Astrocyte of the hippocampus (primary cell): ENCODE measurements around the gene CDHR5.

Source experiments
- DNase-seq: peaks from one replicate; pipeline ENCODE4 v3.0.0; 2011; ENCODE audit warnings: low read depth, low spot score

The CDHR5 gene

DNA sequence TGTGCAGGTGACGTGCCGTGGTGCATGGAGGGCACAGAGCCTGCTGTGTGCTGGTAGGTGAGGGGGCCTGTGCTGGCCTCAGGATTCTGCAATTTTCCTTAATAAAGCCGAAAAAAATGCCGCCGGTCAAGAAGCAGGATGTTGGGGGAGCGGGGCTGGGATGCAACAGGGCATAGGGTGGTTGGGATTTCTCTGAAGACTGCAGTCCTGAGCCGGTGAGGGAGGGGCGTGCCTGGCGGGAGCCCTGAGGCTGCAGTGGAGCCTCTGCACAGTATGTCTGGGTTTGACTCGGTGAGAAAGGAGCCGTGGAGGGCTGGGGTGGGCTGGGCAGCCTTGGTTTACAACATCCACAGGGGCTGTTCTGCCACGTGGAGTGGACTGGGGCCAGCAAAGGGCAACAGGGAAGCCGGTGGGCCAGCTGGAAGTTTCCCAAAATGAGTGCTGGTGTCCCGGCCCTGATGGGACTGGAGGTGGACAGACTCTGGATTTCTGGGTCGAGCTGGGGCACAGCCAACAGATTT lies 1.3 kb downstream of the CDHR5 start:
- no peak for DNase-seq

DNA sequence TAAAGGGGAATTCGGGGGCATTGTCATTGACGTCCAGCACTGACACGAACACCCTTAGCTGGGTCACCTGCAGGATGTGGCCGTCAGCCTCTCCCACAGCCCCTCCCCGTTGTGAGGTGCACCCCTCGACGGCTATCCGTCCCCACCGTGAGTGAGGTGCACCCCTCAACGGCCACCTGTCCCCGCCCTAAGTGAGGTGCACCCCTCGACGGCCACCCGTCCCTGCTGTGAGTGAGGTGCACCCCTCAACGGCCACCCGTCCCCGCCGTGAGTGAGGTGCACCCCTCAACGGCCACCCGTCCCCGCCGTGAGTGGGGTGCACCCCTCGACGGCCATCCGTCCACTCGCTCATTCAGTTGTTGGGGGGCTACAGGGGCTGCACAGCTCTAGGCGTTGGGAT lies 2.9 kb downstream of the CDHR5 start:
- no peak for DNase-seq

DNA sequence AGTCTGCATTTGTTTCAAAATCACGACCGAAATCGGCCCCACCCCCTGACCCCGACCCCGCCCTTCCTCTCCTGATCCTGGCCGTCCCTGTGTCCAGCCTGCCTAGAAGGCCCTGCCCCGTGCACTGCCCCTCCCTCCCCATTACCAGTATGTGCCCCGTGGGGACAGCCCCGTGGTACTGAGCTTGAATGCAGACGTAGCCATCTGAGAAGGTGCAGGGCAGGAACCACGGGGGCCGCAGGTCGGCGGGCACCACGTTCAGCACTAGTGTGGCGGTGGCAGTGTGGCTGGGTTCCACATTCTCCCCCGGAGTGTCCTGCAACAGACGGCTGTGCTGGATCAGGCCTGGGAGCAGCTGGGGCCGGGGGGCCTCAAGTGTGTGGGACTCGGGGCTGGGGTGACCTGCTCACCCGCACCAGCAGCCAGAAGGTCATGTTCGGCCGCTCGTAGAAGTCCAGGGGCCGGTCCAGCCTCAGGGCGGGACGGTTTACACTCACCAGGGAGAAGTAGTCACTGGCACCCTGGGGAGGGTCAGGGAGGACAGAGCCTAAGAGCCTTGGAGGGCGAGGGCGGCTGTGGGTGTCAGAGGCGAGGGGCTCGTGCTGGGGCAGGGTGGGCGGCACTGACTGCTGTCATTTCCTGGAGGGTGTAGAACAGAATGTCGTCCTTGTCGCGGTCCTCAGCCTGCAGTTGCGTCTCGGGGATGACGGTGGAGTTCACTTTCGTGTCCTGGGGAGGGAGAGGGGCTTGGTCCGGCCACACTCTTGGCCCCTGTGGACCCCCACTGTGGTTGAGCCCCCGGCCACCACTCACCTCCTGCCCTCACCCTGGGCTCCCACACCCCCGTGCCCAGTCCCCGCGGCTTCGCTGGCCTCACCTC lies 3.6 kb downstream of the CDHR5 start:
- DNase-seq: no peak

DNA sequence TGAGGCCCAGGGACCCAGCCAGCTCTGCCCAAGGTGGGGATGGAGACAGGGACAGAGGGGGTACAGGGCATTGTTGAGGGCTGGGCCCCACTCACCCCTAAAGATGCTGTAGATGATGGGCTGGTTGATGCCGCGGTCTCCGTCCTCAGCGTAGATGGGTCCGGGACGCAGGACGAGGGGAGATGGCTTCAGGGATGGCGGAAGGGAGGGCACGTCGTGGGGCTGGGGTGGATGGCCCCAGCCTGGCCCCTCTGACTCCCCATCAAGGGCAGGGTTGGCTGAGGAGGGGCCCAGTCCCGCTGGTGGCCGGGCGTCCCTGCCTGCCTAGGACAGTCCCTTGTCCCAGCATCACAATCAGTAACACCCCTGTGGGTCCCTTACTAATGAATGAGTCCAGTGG lies 4.6 kb downstream of the CDHR5 start:
- no peak for DNase-seq

DNA sequence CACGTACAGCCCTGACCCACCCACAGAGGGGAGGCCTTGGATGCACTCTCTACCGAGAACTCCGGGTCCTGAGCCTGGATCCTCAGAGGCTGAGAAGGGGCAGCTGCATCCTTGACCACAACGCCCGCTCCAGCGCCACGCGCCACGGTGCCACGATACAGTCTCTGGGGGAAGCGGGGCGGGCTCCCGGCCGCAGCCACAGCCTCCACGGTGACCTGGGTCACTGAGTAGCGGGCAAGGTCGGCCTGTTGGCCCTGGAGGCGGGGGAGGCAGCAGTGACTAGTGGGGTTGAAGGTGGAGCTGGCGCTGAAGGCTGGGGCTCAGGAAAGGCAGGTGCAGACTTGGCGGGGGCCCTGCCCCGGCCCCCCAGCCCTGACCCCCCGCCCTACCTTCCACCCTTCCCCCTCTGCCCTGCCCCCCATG lies 5.1 kb downstream of the CDHR5 start:
- DNase-seq: no peak

DNA sequence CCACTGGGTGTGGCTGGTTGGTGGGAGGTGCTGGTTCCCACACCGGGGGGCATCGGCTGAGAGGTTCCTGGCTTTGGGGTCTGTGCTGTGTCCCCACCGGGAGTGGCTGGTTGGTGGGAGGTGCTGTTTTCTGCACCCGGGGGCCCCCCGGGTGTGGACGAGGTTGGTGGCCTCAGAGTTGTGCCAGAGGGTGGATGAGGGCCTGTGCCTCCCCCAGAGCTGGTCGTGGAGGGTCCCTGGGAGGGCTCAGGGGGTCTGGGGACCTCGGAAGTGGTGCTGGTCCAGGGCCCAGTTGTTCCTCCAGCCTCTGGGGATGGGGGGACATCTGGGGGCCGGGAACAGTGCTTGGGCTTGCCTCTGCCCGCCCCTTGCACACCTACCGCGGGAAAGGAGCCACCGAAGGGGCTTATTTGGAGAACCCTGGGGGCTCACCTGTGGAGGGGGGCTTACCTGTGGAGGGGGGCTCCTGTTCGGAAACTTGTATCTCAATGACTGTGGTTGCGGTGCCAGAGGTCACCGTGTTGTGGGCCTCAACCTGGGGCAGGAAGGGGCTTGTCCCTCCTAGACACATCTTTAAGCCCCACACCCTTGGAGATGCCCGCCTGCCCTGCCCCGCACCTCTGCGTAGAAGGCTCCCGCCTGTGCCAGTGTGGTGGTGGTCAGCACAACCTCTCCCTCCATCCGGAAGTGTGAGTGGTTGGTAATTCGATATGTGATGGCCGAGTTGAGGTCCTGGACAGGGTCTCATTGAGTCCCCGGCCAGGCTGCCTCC lies 5.7 kb downstream of the CDHR5 start:
- no peak for DNase-seq

DNA sequence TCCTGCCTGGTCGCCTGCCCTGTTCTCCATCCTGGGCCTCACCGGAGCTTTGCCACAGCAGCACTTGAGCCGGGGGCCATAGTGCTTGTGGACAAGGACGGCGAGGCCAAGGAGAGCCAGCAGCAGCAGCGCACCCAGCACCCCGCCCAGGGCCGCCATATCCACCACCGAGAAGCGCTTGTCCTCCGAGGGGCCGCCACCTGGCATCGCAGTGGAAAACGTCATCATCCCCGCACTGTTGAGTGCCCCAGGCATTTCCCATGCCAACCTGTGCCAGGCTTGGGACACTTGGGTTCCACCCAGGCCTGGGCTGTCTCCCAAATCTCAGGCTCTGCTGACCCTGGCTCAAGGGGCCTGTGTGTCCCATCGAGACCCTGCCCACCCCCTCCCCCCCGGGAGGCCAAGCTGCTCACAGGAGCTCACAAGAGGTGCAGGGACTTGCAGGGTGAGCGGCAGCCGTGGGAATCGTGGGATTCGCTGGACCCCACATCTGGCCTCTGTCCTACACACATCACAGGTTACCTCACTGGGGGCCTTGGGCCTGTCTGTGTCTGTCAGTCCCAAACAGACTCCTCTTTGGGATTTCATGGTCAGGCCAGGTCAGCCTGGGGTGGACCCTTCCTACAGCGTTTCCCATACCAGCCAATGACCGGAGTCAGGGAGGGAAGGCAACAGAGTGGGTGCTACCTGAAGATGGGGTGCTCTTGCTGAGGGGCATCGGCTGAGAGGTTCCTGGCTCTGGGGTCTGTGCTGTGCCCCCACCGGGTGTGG lies 6.7 kb downstream of the CDHR5 start:
- DNase-seq: no peak

DNA sequence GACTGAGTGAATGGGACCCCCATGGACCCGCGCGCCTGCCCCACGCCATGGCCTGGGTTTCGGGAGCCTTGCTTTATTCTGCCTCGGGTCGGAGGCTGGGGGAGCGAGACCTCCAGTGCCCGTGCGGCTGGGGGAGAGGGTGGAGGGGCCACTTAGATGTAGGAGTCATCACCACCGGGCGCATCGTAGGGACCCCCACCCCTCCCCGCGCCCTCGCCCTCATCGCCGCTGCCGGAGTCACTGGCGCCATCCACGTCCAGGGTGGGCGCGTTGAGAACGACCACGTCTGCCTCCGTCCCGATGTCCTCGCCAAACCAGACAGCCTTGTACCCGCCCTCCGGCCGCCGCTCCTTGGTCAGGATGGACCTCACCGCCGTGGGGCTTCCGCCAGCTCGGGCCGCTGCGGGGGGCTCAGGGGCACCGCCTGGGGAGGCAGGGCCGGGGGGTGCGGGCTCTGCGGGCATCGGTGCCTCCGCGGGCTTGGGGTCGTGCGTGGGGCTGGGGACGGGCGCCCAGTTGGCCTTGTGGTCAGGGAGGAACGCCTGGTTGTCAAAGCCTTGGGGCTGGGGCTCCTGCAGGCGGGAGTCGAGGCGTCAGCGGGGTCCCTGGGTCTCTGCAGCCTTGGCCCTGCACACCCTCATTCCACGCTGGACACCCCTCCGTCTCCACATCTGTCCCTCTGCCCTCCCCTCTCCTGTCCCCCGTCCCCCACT lies 7.4 kb downstream of the CDHR5 start:
- DNase-seq: no peak

DNA sequence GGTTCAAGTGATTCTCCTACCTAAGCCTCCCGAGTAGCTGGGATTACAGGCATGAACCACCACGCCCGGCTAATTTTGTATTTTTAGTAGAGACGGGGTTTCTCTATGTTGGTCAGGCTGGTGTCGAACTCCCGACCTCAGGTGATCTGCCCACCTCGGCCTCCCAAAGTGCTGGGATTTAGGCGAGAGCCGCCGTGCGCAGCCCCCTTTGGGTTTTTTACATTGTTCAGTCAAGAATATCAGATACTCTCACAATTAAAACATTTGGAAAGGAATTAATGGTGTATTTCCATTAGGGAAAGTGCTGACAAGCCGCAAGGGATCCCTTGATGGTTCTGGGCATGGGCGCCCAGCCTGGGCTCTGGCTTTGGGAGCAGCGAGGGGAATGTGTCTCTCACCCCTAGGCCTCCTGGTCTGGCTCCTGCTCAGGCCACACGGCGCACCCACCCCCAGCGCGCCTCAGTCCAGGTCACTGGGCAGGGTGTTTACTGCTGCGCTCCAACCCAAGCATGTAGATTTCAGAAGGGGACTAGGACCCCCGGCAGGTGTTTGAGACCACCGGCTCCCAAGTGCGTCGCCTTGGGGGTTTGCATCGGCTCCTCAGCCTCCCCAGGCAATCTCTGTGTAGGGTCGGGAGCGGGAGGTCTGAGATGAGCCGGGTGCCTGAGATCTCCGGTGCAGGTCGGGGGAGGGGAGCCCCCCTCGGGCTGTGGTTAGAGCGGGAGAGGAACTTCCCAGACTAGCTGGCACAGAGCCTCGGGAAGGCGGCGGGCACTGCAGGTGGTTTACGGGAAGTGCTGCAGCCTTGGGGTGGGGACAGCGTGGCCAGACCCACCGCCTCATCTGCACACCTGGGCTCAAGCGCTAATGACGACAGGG lies 8.2 kb downstream of the CDHR5 start:
- no peak for DNase-seq

DNA sequence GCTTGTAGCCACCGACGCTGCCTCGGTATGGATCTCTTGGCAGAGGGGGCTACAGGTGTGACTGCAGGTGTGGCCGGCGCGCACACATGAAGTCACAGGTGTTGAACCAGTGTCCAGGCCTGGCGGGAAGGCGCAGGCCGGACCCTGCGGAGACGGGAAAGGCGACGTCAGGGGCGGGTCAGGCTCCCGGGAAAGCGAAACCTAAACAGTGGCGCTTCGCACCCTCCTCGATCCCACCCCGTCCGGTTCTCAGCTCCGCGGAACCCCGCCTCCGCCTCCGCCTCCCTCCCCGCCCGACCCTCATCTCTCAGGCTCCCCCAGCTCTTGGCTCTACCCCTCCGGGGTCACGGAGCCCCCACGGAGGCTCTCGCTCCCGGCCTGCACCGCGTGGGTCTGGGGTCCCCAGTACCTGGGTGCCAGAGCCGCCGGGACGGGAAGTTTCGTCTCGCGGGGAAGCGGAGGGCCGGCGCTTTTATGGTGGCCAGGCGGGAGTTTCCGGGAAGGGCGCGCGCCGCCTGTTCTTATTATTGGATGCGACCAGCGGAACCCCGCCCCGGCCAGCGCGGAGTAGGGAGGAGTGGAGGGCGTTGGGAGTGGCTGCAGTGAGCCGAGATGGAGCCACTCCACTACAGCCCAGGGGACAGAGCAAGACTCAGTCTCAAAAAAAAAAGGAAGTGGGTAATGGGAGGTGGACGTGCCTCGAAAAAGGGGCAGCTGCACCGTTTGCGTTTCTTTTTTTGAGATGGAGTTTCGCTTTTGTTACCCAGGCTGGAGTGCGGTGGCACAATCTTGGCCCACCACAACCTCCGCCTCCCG lies 9.0 kb downstream of the CDHR5 start, which contains the start of gene IRF7:
TSS of gene IRF7 (minus strand) at position 447 of the 816 bp plus-strand sequence. CDS start 586 bp downstream, outside the sequence.
- peak; percentile 97 for DNase-seq

DNA sequence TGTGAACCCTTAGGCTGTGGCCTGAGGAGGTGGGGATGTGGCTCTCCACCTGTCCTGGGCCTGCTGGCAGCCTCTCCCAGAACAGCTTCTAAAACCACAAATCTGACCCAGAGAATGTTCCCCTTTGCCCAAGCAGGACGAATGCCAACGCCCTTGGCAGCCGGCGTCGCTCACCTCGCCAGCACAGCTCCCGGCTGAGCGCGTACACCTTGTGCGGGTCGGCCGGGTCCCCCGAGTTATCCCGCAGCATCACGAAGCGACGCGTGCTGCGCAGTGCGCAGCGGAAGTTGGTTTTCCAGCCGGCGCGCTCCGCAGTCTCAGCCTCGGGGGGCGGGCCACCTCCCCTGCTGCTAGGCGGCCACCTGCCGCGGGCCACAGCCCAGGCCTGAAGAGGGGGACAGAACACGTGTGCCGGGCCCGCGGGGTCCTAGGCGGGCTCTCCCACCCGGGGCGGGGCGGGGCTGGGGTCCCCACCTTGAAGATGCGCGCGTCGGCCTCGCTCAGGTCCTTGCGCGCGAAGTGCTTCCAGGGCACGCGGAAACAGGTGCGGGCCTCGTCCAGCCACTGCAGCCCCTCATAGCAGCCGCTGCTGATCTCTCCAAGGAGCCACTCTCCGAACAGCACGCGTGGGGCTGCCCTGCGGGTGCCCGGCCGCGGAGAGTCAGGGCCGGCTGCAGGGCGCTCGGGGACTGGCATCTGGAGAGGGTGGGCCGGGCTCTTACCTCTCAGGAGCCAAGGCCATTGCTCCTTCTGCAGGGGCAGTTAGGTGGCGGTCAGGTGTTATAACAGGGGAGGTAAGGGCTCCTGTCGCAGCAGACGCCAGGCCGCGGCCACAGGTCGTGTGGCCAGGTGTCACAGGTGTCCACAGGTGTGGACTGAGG lies 9.9 kb downstream of the CDHR5 start:
- DNase-seq: peak; percentile 66

DNA sequence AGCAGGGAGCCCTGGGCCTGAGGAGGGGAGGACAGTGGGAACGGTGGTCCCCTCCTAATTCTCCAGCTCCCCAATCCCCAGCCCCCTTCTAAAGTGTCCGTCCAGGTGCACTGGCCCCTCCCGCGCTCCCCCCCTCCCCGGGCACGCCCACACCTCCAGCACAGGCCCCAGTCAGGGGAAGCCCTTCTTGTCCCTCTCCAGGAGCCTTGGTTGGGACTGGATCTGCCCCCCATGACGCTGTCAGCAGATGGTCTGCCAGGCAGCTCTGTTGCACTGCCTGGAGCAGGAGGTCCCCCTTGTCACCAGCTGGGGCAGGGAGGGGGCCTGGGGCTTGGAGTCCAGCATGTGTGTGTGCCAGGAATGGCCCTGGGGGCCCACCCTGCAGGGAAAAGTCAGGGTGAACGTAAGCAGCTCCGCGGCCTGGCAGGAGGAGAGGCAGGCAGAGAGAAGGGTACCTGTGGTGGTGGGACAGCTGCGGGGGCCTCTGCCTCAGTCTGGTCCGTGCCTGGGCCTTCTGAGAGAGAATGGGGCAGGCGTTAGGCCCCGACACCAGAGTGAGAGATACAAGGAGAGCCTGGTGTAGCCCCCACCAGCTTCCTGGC lies 10.6 kb downstream of the CDHR5 start:
- no peak for DNase-seq

DNA sequence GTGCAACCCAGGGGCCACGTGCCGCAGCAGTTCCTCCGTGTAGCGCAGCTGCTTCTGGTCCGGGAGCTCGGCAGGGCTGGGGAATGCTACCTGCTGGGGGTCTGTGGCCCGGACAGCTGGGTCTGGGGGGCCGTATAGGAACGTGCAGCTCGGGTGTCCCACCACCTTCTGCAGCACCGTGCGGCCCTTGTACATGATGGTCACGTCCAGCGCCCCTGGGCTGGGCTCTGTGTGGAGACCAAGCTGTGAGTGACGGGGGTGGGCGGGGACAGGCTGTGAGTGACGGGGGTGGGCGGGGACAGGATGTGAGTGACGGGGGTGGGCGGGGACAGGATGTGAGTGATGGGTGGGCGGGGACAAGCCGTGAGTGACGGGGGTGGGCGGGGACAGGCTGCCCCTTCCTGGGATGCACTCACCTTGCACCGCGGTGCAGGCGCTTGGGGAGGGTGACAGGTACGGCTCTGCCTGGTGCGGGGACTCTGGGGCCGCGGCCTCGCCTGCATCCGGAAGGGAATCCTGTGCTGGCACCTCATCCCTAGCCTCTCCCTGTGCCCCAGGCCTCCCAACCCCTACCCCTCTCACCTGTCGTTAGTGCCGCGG lies 11.3 kb downstream of the CDHR5 start:
- peak; percentile 64 for DNase-seq

DNA sequence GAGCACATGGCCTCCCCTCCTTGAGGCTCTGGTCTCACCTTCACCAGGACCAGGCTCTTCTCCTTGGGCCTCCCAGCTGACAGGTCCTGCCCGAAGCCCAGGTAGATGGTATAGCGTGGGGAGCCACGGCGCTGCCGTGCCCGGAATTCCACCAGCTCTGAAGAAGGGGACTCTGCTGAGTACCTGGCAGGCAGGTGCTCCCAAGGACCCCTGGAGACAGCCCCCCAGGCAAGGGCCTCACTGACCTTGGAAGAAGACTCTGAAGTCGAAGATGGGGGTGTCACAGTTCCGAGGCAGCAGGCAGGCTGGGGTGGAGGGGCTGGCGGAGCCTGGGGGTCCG lies 11.8 kb downstream of the CDHR5 start:
- no peak for DNase-seq

DNA sequence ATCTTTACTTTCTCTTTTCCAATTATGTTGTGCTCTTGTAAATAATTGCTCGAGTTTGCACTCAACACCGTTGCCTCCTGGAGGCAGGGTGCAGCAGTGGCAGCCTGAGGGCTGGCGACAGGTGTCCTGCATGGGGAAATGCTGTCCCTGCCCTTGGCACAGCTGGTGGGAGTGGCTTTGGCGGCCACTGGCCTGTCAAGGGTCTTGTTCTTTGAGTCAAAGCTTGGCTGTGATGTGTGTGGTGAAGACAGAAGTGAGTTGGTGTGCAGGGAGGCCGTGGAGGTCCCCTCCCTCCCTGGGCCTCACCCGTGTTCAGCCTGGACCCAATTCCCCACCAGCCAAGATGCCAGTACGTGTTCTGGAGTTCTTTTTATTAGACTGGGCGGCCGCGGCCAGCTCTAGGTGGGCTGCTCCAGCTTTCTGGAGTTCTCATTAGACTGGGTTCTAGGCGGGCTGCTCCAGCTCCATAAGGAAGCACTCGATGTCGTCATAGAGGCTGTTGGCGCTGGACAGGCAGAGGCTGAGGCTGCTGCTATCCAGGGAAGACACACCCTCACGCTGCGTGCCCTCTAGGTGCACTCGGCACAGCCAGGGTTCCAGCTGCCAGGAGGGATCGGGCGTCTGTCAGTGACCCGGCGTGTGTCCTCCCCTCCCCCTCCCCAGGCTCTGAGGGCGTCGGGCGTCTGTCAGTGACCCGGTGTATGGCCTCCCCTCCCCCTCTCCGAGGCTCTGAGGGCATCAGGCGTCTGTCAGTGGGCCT lies 12.4 kb downstream of the CDHR5 start:
- no peak for DNase-seq
